Epithelial cell of esophagus (primary cell): ENCODE measurements around the gene FGF12.
A peak's percentile ranks its signal among the peaks of the same experiment; 100 is the strongest.

ENCODE experiments used
- DNase-seq: peaks from one replicate; pipeline ENCODE4 v3.0.0; 2010; ENCODE audit warnings: low read depth
- H3K4me3 ChIP-seq: 2 replicates; pipeline ENCODE4 v1.5.1; 2011; ENCODE audit warnings: mild to moderate bottlenecking, low read length, control low read depth
- TF ChIP-seq, protein P1 (sequence below): IDR thresholded peaks from 2 replicates; pipeline ENCODE4 v1.5.1; 2011; ENCODE audit warnings: low read depth, mild to moderate bottlenecking, low read length, control low read depth, inconsistent platforms; ENCODE audit not compliant: insufficient read depth; ENCODE audit errors: missing control alignments

Gene FGF12

DNA sequence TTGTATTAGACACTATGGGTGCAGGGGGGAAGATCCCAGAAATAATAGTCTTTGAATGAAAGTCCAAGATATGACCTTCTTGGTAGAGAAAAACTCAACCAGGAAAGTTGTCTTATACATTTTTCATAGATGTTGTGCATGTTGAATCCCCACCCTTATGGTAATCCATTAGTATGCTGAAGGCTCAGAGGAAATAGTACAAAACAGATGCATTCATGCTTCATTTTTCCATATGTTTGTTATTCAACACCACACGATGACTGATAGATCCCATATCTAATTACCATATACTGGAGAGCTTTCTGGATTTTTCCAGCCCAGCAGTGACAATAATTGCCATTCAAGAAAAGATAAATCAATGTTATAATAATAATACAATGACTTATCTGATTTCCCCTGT, 487.4 kb downstream of the FGF12 start:
- DNase-seq, result no peak
- TF ChIP-seq, protein P1, sequence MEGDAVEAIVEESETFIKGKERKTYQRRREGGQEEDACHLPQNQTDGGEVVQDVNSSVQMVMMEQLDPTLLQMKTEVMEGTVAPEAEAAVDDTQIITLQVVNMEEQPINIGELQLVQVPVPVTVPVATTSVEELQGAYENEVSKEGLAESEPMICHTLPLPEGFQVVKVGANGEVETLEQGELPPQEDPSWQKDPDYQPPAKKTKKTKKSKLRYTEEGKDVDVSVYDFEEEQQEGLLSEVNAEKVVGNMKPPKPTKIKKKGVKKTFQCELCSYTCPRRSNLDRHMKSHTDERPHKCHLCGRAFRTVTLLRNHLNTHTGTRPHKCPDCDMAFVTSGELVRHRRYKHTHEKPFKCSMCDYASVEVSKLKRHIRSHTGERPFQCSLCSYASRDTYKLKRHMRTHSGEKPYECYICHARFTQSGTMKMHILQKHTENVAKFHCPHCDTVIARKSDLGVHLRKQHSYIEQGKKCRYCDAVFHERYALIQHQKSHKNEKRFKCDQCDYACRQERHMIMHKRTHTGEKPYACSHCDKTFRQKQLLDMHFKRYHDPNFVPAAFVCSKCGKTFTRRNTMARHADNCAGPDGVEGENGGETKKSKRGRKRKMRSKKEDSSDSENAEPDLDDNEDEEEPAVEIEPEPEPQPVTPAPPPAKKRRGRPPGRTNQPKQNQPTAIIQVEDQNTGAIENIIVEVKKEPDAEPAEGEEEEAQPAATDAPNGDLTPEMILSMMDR, result no peak
- no peak overlapping the region for H3K4me3 ChIP-seq

DNA sequence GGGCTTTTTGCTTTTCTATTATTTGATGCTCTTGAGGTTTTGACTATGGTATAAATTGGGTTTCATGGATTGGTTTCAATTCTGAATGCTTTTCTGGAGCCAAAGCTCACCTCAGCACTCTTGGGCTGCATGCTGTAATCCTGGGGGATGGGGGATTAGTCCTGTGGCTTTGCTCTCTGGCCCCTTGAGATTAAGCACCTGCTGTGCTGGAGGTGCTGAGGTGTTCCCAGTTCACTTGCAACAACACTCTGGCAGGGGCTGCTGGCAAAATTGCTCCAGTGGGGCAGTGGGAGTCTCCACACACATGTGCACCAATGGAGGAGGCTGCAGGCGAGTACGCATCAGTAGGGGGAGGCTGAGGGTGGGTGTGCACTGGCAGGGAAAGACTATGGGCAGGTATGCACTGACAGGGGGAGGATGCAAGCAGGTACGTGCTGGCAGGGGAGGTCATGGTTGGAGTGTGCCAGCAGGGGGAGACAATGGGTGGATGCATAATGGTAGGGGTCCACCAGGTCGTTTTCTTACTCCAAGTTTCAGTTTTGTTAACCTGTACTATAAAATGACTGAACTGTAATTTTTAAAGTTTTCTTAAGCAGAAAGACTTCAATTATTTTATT, 489.2 kb downstream of the FGF12 start:
- H3K4me3 ChIP-seq, result no peak overlapping the region
- no peak for DNase-seq
- TF ChIP-seq, protein P1, result no peak

DNA sequence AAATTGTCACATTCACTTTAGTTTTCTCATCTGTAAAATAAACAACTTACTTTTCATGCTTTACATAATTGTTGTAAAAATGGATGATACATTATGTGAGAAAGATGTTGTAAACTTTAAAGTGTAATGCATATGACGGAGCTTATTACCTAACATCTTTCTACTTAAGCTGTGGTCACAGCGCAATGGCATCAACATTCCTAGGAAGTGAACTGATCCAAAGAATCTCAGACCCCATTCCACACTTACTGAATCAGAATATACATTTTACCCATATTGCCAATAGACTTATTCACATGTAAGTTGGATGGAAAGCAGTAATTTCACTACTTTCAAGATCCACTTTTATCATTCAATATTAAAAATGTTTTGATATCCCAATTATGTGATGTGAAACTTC, 497.5 kb downstream of the FGF12 start:
- DNase-seq, result no peak
- no peak overlapping the region for H3K4me3 ChIP-seq
- TF ChIP-seq, protein P1, result no peak

DNA sequence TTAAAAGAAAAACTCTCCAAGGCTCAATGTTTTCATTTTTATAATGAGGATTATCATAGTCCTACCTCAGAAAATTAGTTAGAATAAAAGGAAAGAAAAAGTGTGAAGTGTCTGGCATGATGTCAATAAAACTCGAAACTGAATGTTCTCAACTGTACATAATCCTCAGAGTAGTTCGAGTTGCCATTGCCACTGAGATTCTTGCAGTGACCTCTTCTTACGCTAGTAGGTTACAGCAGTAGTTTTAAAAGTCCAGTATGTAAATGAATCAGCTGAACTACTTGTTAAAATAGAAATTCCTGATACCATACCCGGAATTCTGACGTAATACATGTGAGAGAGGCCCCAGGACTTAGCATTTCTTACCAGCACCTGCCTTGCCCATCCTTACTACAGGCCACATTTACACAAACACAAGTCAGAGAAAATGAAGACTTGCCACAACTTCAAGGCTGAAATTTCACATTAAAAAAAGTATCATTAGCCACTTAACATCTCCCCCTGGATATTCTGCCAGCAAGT, 502.6 kb downstream of the FGF12 start:
- TF ChIP-seq, protein P1, result no peak
- no peak overlapping the region for H3K4me3 ChIP-seq
- DNase-seq, result no peak

DNA sequence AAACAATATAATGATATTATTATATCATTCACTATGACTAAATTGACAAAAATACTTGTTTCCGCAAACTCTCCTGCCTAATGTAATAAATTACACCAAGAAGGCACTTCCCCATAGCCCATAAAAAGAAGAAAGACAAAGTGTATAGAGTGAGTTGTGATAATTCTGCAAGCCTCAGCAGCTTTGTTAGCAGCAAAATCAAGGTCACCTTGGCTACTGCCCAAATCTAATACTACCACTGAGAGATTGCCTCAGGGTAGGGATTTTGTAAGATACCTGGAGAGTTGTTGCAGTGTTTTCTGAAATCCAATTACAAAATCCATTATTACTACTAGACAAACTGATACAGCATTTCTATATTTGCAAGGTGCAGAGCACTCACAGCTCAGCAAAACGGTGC, 503.5 kb downstream of the FGF12 start:
- TF ChIP-seq, protein P1, result no peak
- DNase-seq, result peak; percentile 2
- H3K4me3 ChIP-seq, result no peak overlapping the region

DNA sequence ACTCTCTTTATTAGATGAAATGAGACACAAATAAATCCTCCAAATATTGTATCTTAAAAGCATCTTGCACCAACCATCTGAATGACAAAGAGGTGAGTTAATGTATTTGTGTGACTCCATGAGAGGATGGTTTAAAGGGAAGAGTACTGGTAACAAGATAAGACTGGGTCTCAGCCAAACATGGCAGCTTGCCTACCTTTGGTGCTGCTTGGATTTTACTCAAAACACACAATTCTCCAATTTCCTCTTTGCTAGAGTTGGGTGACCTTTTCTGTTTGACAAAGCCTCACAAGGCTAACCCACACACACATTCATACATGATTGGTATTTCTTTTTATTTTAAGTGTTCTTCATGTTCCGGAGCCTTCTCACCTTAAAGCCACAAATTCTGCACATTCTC, 506.4 kb downstream of the FGF12 start:
- TF ChIP-seq, protein P1, result no peak
- no peak for DNase-seq
- no peak overlapping the region for H3K4me3 ChIP-seq

DNA sequence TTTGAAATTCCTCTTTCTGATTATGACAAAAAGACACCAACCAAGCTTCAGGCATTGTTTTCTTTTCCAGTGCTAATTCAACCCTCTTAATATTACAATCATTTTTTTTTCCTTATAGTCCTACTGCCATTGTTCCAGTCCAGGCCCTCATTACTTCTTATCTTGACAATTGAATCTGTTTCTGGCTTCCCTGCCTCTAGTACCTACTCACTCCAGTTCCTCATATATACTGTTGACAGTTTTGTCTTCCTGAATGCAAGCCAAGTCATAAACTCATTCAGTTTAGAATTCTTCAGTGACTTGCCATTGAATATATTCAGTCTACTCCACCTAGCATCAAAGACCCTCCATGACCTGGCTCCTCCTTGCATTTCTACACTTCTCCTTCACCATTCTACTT, 507.4 kb downstream of the FGF12 start:
- no peak for DNase-seq
- TF ChIP-seq, protein P1, result no peak
- H3K4me3 ChIP-seq, result no peak overlapping the region
